NCI-H510A (cell line): ENCODE results near the gene DEAF1.

Source experiments
- DNase-seq: peaks from one replicate; lab custom pipeline; 2025; lab: John Stamatoyannopoulos, UW

DEAF1 gene

DNA sequence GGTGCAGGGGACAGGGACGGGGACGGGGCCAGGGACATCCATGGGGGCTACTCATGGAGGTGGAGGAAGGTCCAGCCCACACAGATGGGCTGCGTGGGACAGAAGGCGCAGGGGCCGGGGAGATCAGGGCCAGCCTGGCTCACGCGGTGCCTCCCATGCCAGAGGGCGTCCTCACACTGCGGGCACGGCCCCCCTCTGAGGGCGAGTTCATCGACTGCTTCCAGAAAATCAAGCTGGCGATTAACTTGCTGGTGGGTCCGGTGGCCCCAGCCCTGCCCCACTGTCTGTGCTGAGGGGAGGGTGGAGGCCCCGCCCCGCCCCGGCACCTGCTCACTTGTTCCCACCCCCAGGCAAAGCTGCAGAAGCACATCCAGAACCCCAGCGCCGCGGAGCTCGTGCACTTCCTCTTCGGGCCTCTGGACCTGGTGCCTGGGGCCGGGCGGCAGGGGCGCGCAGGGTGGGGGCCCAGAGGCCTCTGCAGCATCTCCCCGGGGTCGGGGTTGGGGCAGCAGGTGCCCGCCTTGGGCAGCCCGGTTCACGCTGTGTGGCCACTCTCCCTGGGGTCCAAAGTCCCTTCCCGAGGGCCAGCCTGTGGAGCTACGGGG is 26.8 kb upstream of the DEAF1 start:
- DNase-seq = peak; percentile 80

DNA sequence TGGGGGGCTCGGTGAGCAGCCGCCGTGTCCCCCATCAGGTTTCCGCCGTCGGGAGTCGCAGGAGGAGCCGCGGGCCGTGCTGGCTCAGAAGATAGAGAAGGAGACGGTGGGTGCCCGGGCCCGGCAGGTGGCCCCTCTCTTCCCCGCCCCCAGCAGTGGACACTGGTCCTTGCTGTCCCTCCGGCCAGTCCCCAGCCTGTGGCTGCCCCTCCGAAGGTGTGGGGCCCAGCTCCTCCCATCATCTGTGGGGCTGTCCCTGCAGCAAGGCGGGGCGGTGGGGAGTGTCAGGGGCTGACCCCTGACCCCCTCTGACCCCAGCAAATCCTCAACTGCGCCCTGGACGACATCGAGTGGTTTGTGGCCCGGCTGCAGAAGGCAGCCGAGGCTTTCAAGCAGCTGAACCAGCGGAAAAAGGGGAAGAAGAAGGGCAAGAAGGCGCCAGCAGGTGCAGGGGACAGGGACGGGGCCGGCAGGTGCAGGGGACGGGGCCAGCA is 26.3 kb upstream of the DEAF1 start:
- DNase-seq = no peak

DNA sequence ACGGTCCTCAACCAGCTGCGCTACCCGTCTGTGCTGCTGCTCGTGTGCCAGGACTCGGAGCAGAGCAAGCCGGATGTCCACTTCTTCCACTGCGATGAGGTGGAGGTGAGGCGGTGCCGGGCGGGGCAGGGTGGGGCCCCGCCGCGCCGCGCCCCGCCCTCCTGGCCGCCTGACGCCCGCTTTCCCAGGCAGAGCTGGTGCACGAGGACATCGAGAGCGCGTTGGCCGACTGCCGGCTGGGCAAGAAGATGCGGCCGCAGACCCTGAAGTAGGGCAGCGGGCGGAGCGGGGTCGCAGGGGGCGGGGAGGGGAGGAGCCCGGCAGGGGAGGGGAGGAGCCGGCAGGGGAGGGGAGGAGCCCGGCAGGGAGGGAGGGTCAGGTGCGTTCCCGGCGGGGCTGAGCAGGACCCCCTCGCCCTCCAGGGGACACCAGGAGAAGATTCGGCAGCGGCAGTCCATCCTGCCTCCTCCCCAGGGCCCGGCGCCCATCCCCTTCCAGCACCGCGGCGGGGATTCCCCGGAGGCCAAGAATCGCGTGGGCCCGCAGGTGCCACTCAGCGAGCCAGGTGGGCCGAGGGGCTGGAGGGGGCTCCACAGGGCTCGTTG is 25.7 kb upstream of the DEAF1 start:
- no peak for DNase-seq

DNA sequence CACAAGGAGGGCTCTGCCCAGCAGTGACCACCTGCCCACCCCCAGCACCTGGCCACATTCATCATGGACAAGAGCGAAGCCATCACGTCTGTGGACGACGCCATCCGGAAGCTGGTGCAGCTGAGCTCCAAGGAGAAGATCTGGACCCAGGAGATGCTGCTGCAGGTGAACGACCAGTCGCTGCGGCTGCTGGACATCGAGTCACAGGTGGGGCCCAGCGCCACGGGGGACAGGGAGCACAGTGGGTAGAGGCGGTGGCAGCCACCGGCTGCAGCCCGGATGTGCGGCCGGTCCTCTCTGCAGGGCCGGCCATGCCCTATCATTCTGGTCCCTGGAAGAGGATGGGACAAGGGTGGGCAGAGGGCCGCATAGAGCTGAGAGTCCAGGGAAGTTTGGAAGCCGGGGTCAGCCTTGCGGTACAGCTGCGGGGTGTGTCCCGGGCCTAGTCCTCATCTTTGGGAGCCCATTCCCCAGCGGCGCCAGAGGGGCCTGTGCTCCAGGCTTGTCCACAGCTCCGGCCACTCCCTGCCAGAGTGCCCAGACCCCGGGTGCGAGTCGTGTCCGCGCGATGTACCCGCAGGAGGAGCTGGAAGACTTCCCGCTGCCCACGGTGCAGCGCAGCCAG is 25.1 kb upstream of the DEAF1 start:
- DNase-seq = no peak

DNA sequence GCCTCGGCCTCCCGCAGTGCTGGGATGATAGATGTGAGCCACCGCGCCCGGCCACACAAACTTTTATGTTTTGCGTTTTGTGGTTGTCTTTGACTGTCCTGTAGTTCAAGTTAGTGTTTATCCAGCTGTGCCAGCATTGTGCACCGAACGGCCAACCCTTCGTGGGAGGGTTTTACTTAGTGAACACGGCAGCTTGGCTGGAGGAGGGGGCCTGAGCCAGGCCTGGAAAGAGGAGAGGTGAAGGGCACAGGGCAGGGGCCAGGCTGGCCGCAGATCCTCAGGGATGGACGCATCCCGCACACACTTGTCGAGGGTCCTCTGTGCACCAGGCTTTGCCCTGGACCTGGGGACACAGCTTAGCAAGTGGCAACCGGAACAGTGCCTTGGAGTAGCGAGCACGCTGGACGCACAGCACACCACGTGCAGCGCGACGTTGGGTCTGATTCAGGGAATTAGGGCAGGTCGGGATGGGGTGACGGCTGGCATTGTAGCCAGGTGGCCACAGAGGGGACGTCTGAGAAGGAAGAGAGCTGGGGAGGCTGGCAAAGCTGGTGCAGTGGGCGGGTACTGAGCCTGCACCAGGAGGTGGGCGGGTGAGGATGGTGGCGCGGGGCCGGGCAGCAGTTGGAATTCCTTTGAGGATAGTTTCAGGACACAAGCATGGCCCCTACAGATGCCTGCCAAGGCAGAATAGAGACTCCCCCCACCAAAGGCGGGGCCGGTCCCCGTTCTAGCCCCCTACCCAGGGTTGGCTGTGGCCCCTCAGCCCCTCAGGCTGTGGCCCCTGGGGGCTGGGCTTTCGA is 24.4 kb upstream of the DEAF1 start:
- no peak for DNase-seq

DNA sequence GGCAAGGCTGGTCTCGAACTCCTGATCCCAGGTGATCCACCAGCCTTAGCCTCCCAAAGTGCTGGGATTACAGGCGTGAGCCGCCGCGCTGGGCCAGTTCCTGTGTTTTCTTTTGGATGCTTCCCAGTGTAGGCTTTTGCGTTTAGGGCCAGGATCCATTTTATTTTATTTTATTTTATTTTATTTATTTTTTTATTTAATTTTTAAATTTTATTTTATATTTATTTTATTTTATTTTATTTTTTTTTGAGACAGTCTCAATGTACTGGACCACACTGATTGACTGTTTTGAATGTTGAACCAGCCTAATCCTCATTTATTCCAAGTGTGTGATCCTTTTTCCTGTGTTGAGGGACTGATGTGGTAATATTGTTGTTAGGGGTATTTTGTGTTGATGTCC is 19.4 kb upstream of the DEAF1 start:
- DNase-seq = no peak

DNA sequence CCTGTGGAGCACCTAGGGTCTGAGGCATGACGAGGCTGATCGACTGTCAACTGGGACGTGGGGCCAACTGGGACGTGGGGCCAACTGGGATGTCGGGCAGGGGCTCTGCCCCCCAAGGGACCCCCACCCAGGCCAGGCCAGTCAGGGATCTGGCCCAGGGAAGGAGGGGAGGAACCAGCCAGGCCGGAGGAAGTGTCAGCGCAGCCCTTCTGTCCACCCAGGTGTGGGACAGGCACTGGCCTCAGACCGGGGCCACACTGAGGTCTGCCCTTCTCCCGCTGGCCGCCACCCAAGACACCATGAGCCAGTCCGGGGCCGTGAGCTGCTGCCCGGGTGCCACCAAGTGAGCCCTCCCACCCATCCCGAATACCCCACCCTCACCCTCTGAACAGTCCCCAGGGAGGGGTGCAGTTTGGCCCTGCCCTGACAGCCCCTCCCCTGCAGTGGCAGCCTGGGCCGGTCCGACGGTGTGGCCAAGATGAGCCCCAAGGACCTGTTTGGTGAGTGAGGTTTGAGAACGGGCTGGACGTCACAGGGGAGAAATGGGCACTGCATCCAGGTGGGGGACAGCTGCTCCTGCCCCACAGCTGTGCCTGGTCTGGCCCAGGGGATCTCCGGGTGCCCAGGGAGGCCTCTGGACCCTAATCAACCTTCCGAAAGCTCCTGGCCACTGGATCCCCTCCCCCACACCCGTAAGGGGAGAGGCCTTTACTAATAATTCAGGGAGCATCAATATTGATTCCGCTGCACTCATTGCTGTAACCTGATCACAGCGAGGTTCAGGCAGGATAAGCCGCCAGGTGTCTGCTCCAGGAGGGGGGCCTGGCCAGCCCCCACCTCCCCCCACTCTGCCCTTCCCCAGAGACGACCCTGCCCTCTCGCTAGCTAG is 14.3 kb upstream of the DEAF1 start:
- no peak for DNase-seq

DNA sequence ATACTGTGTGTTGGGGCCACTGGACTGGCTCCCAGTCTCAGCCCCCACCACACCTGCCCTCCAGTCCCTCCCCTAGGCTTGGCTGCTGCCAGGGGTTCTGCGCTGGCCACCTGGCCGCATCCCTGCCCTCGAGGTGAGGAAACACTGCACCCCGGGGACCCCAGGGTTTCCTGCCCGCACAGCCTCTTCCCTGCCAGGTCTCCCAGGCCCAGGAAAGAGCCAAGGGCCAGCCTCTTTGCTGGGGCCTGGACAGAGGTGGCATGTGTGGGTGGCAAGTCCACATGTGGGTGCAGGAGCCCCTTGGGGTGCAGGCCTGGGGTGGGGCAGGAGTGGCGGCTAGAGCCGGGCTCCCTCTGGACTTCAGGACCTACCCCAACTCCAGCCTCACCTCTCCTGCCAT is 13.5 kb upstream of the DEAF1 start:
- no peak for DNase-seq

GRCh38 chr11:707817-708420 is 12.9 kb upstream of the DEAF1 start:
- no peak for DNase-seq

DNA sequence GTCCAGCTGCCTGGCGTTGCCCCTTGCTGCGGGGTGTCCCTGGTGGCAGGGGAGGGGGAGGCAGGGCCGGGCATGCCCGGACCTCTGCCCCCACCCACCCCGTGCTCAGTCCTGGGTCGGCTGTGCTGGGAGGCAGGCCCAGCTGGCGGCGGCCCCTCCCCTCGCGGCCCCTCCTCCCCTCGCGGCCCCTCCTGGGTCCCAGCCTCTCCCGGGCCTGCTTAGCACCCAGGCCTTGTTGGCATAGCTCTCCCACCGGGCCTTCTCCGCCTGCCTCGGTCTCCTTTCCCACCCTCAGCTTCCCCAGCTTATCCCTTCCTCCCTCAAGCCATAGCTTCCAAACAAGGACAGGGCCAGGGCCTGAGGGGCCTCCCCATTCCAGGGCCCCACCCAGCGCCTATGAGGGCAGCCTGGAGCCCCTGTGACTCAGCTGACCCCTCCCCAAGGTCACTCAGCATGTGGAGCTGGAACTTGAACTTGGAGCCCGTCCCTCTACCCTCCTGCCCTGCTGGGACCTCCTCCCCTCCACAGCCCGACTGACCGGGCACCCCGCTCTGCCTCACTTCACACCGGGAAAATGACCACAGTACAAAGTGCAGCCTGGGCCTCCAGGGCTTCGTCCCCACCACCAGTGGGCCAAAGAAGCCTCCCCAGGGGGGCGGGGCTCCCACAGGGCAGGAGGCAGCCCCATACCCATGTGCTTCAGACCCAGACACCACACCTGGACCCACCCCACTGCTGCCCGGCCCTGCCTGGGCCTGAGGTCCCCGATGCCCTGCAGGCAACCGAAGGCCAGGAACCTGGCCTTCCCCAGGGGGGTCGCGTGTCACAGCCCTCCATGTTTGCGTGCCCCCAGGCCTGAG is 12.2 kb upstream of the DEAF1 start:
- no peak for DNase-seq

DNA sequence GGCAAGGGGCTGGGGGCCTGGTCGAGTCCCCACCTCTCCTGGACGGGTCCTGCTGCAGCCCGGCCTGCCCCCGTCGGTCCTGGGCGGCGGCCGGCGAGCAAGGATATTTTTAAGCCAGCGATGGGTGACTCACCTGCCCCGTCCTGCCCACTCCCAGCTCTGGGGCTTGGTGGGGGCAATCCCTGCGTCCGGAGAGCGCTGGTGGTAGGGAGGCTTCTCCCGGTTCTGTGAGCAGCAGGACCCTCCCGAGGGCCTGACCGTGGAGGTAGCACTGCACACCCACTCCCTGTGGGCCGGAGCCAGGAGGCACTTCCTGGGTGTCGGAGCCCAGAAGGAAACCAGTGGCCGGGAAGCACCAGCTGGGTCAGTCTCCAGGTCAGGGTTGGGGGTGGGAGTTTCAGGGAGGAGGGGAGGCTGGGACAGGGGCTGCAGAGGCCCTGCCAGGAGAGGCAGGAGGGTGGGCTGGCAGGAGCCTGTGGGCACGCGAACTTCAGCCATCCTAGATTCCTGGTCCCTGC is 11.5 kb upstream of the DEAF1 start:
- DNase-seq = no peak

DNA sequence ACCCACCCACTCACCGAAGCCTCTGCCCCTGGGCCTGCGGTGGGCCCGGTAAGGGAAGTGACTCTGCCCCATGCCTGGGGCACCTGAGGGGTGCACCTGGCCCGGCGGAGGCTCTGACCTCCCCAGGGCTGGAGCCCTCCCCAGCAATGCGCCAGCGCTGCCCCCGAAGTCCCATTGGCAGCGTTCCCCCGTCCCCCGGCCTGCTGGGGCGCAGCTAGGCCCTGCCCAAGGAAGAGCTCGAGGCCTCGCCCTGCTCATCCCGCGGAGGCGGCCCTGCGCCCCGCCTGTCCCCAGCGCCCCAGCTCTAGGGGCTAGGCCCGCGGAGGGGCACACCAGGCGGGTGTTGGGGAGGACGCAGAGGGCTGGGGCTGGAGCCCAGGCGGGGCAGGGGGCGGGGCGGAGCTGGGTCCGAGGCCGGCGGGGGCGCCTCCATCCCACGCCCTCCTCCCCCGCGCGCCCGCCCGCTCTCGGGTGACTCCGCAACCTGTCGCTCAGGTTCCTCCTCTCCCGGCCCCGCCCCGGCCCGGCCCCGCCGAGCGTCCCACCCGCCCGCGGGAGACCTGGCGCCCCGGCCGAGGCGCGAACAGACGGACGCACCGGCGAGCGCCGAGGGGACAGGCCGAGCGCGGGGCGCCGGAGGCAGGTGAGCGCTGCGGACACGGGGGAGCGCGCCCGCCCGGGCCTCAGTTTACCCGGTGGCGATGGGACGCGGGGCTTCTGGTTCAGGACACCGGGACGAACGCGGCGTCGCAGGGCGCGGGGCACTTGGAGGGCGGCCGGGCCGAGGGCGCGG is 10.8 kb upstream of the DEAF1 start, which contains the start of gene EPS8L2:
EPS8L2 (plus strand) TSS at position 586 of the 793 bp plus-strand sequence. CDS start 3,177 bp downstream, outside the sequence.
- no peak for DNase-seq

DNA sequence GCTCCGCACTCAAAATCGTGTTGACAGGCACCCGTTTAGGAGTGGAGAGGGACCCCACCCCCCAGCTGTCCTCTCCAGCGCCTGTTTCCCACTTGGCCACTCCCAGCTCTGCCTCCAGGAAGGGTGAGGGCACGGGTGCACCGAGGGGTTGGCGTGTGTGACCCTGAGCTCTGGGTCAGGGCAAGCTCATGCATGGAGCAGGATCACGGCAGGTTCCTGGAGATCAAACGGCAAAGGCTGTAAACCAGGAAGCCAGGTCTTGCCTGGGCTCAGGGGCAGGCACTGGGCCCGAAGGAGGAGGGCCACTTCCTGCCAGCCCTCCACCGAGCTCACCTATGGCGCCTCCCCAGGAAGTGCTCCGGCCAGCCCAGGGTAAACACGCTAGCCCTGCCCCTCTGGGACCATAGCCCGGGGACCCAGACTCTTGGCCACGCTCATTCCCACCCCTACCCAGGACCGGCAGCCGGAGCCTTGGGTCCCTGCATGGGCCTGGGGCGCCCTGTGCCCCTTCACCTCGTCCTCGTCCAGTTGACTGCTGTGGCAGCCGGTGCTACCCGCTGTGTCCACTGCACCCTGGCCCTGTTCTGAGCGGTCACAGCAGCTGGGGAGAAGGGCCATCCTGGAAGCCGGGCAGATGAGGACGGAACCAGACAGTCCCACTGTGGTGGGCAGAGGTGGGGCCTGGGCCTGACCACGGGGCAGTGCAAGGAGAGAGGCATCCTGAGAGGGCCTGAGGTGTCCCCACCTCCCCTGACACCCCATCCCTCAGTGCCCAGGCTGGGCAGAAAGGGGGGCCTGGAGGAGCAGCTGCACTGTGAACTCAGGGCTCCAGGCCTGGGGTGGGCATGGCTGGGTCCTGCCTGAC is 10.0 kb upstream of the DEAF1 start:
- no peak for DNase-seq

DNA sequence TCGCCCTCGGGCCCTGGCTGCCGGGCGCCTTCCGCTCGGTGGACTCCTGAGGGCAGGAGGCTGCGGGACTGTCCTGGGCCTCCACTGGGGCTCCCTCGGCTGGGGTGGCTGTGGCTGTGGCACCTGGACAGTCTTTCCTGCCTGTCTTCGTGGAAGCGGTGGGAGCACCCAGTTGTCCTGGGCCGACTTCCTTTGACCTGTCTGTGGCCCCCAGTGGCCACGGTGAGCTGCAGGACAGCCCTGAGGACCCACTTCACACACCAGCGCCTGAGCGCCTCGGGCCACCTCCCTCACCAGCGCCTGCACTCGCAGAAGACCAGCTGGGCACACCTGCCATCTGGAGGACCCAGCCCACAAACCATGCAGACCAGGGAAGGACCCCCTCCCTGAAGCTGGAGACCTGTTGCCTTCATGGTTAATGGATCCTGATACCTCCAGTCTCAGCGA is 9.2 kb upstream of the DEAF1 start:
- DNase-seq = no peak

DNA sequence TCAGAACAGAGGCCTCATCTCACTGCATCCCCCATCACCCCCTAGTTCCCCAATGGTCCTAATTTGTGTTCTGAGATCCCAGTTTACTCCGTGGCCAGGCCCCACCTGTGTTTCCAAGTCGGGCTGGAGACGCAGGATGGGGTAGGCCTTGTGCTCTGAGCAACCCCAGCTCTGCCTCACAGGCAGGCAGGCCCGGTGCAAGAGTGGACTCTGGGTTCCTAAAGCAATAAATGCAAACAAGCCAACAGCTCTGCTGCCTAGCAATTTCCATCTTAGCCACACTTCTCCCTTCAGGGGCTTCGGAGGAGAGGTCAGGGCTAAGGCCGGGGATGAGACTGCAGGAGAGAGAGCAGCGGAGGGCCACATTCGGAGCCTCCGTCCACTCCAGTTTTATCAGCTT is 8.5 kb upstream of the DEAF1 start:
- no peak for DNase-seq

- DNase-seq = no peak
Measured at GRCh38 chr11:702462-703461, 7.7 kb upstream of the DEAF1 start.
